GM19452 (cell line): ENCODE measurements around the gene GPX1.

Source experiments
- ATAC-seq: cut with Tn5 transposase; IDR thresholded peaks from one replicate; pipeline ENCODE4 v1.9.1; 2021; ENCODE audit not compliant: unreplicated experiment

GPX1 gene

GRCh38 chr3:49313896-49314688 lies 44.1 kb downstream of the GPX1 start:
- no peak for ATAC-seq

GRCh38 chr3:49311283-49311682 lies 46.9 kb downstream of the GPX1 start:
- no peak for ATAC-seq

- ATAC-seq, result no peak
Observed at GRCh38 chr3:49310677-49311076, 47.5 kb downstream of the GPX1 start.
